H1 (cell line): ENCODE data around the gene NMD3. TPM values are rescaled to one million over a fixed set of nuclear protein-coding genes. Genes with fewer than 3 reads are reported as not detected.

Experiments
- CHD7 ChIP-seq: fragments of 300-600 bp; sonication (generic); IDR thresholded peaks from 2 replicates; pipeline ENCODE4 v1.7.1; 2012; ENCODE audit warnings: low read length, moderate library complexity, mild to moderate bottlenecking, inconsistent platforms; ENCODE audit not compliant: insufficient replicate concordance
- POLR2AphosphoS5 ChIP-seq: IDR thresholded peaks from 2 replicates; pipeline ENCODE4 v1.6.1; 2011; ENCODE audit warnings: low read depth, low read length
- RFX5 ChIP-seq: IDR thresholded peaks from 2 replicates; pipeline ENCODE4 v1.6.1; 2011; ENCODE audit warnings: low read depth, low read length, improper control_type of control experiment, borderline replicate concordance
- polyA plus RNA-seq, 7 experiments: library from polyadenylated mRNA; depleted of rRNA in 3 of 7; stranded (reverse) in 5 of 7; unstranded in 2 of 7; fragments of >200 nt in 5 of 7; fragments of 200-250 nt in 2 of 7; gene quantifications; 1 replicate in 5 of 7; 2 replicates in 1 of 7; 4 replicates in 1 of 7; pipeline versions ENCODE4 v1.2.1 to v1.2.3, GENCODE V29; 2011 to 2013; ENCODE audit warnings: missing spikeins in 2 of 7, mixed read lengths in 2 of 7
- total RNA-seq: library from RNA; stranded (reverse); fragmentation: NEBNext Ultra II Directional; extraction: Animal tissue kit (Norgen Biotek cat#: 25700); gene quantifications from 2 replicates; pipeline ENCODE4 v1.2.1, GENCODE V29; 2021

The NMD3 gene
- total and polyA plus RNA-seq, 2 of the 8 experiments (the other 6 are each of a cell fraction or from before 2014, with no cell fraction given) = 12.1 to 64.2 TPM

GRCh38 chr3:161250116-161250515, 29.0 kb downstream of the NMD3 start (continued):
- TF ChIP-seq CHD7 = no peak
- no peak for TF ChIP-seq POLR2AphosphoS5
- TF ChIP-seq RFX5 = no peak
